Erythroblast (primary cell): ENCODE results near the gene PRPF18.

Source experiments
- GATA1 ChIP-seq: IDR thresholded peaks from 2 replicates; pipeline ENCODE4 v1.6.1; 2011; ENCODE audit warnings: low read depth, mild to moderate bottlenecking, control low read depth, low read length, moderate library complexity
- POLR2A ChIP-seq: IDR thresholded peaks from 2 replicates; pipeline ENCODE4 v1.6.1; 2011; ENCODE audit warnings: mild to moderate bottlenecking, low read length

DNA sequence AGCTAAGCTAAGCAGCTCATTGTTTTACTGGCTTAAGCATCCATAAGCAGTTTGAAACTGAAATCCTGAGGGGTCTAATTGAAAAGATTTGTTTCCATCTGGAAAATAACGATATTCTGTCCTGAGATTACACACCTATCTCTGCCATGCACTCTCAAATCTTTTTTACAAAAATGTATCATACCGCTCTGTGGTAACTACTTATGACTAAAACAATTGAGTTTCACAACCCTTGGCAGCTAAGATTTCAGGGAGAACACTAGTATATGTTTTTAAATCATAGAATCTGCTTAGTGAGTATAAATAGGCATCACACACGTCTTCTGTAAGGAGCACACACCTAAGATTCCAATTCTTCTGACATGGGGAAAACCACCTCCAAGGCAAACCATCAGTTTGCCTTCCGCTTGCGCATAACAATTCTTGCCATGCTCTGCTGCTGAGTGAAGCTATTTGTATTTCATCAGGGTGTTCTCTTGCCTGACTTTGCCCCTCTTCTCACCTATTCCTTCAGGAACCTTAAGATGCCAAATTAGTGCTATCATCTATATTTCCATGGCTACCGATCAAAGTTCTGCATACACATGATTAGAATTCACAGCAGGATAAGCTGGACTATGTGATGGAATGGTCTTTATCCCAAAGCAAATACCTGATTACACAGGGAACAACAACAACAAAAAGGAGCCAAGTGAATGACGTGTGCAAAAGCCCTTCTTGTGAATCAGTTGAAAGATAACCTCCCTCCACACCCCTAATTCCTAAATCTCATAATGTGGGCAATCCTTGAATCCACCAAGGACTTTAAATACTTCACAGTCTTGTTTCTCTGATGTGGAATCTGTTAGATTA, 40.9 kb downstream of the PRPF18 start:
- no peak for TF ChIP-seq POLR2A
- TF ChIP-seq GATA1: no peak
